ENCODE results near the gene PCP2. TPM values are rescaled to one million over a fixed set of nuclear protein-coding genes. Genes with fewer than 3 reads are reported as not detected.

Gene PCP2
- total and polyA plus RNA-seq, 2 of the 13 experiments (the other 11 are each of a cell fraction or from before 2014, with no cell fraction given): 0.62 TPM; not detected in 1

GRCh38 chr19:7628589-7629311 is 4.8 kb downstream of the PCP2 start (continued):
- TF ChIP-seq MTA1 (CRISPR knock-in tag; IDR thresholded peaks at IDR 0.05; ENCODE audit: borderline replicate concordance): no peak
- no peak for TF ChIP-seq BORCS8-MEF2B (CRISPR knock-in tag; IDR thresholded peaks at IDR 0.05)
- no peak for TF ChIP-seq HNRNPL (IDR thresholded peaks at IDR 0.05; ENCODE audit: low read depth, low read length)
- TF ChIP-seq SIX1 (CRISPR knock-in tag; IDR thresholded peaks at IDR 0.05; ENCODE audit: borderline replicate concordance): no peak
- TF ChIP-seq ZFP36L2 (CRISPR knock-in tag; IDR thresholded peaks at IDR 0.05): no peak
- TF ChIP-seq CCDC6 (CRISPR knock-in tag; IDR thresholded peaks at IDR 0.05): no peak
- no peak for TF ChIP-seq NRL (CRISPR knock-in tag; IDR thresholded peaks at IDR 0.05; ENCODE audit: borderline replicate concordance)
- TF ChIP-seq ZNF891 (CRISPR knock-in tag; IDR thresholded peaks at IDR 0.05): 0 out of 2 replicates have a peak, but pooled peaks have one; percentile 14
- TF ChIP-seq ATF1 (CRISPR knock-in tag; IDR thresholded peaks at IDR 0.05): no peak
- no peak for TF ChIP-seq KAT2B (IDR thresholded peaks at IDR 0.05; ENCODE audit: borderline replicate concordance, low read depth, low read length)
- TF ChIP-seq GLMP (CRISPR knock-in tag; IDR thresholded peaks at IDR 0.05; ENCODE audit: borderline replicate concordance): no peak
- TF ChIP-seq FOXM1 (CRISPR knock-in tag; IDR thresholded peaks at IDR 0.05): no peak
- TF ChIP-seq, protein P1, sequence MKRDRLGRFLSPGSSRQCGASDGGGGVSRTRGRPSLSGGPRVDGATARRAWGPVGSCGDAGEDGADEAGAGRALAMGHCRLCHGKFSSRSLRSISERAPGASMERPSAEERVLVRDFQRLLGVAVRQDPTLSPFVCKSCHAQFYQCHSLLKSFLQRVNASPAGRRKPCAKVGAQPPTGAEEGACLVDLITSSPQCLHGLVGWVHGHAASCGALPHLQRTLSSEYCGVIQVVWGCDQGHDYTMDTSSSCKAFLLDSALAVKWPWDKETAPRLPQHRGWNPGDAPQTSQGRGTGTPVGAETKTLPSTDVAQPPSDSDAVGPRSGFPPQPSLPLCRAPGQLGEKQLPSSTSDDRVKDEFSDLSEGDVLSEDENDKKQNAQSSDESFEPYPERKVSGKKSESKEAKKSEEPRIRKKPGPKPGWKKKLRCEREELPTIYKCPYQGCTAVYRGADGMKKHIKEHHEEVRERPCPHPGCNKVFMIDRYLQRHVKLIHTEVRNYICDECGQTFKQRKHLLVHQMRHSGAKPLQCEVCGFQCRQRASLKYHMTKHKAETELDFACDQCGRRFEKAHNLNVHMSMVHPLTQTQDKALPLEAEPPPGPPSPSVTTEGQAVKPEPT (CRISPR knock-in tag; IDR thresholded peaks at IDR 0.05; ENCODE audit: low read depth): no peak
- TF ChIP-seq HNF4G (IDR thresholded peaks at IDR 0.05; ENCODE audit: borderline replicate concordance, low read depth, low read length): no peak
- 0 out of 2 replicates have a peak, but pooled peaks have one; percentile 50 for TF ChIP-seq HNF4G (CRISPR knock-in tag; IDR thresholded peaks at IDR 0.05; ENCODE audit: borderline replicate concordance, low read depth)
- TF ChIP-seq ZNF567 (CRISPR knock-in tag; IDR thresholded peaks at IDR 0.05; ENCODE audit: borderline replicate concordance): no peak
- TF ChIP-seq ZNF749 (CRISPR knock-in tag; IDR thresholded peaks at IDR 0.05; ENCODE audit: borderline replicate concordance): 0 out of 2 replicates have a peak, but pooled peaks have one; percentile 32
- no peak for TF ChIP-seq SOX5 (CRISPR knock-in tag; IDR thresholded peaks at IDR 0.05; ENCODE audit: borderline replicate concordance)
- TF ChIP-seq, protein P2, sequence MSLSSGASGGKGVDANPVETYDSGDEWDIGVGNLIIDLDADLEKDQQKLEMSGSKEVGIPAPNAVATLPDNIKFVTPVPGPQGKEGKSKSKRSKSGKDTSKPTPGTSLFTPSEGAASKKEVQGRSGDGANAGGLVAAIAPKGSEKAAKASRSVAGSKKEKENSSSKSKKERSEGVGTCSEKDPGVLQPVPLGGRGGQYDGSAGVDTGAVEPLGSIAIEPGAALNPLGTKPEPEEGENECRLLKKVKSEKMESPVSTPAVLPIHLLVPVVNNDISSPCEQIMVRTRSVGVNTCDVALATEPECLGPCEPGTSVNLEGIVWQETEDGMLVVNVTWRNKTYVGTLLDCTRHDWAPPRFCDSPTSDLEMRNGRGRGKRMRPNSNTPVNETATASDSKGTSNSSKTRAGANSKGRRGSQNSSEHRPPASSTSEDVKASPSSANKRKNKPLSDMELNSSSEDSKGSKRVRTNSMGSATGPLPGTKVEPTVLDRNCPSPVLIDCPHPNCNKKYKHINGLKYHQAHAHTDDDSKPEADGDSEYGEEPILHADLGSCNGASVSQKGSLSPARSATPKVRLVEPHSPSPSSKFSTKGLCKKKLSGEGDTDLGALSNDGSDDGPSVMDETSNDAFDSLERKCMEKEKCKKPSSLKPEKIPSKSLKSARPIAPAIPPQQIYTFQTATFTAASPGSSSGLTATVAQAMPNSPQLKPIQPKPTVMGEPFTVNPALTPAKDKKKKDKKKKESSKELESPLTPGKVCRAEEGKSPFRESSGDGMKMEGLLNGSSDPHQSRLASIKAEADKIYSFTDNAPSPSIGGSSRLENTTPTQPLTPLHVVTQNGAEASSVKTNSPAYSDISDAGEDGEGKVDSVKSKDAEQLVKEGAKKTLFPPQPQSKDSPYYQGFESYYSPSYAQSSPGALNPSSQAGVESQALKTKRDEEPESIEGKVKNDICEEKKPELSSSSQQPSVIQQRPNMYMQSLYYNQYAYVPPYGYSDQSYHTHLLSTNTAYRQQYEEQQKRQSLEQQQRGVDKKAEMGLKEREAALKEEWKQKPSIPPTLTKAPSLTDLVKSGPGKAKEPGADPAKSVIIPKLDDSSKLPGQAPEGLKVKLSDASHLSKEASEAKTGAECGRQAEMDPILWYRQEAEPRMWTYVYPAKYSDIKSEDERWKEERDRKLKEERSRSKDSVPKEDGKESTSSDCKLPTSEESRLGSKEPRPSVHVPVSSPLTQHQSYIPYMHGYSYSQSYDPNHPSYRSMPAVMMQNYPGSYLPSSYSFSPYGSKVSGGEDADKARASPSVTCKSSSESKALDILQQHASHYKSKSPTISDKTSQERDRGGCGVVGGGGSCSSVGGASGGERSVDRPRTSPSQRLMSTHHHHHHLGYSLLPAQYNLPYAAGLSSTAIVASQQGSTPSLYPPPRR (CRISPR knock-in tag; IDR thresholded peaks at IDR 0.05; ENCODE audit: borderline replicate concordance): no peak
- no peak for TF ChIP-seq POLR2G (IDR thresholded peaks at IDR 0.05; ENCODE audit: low read depth, low read length)
